Keratinocyte (primary cell): Measurements from ENCODE around the gene FAM110A.

Experiments
- EZH2 ChIP-seq: IDR thresholded peaks from one replicate; pipeline ENCODE4 v1.6.1; 2012; ENCODE audit warnings: inconsistent platforms, mild to moderate bottlenecking, low read length, moderate library complexity
- TF ChIP-seq, protein P1 (sequence below), 3 experiments: IDR thresholded peaks in 1 of 3; conservative IDR thresholded peaks in 1 of 3; optimal IDR thresholded peaks in 1 of 3; 2 replicates in 2 of 3; 3 replicates in 1 of 3; pipeline versions ENCODE3 to v1.5.1; 2011; ENCODE audit warnings: low read length in 3 of 3, mild to moderate bottlenecking in 3 of 3, moderate library complexity in 2 of 3, control low read depth in 1 of 3, inconsistent platforms in 1 of 3; ENCODE audit not compliant: insufficient read depth in 2 of 3; ENCODE audit errors: extremely low read depth in 1 of 3

DNA sequence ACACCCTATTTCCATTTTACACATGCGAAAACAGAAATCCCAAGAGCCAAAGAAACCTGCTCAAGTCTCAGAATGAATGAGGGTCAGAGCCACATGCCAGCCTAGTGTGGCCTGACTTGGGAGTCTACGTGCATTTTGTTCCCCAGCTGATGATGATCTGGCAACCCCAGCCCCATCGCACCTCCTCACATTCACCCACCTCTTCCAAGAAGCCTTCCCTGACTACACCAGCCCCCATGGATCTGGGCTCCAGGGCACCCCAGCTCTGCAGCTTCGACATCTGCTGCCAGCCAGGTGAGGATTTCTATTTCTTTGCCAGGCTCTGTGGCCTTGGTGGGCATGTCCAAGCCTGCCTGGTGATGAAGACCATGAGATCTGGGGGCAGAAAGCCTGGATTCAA lies 41.6 kb downstream of the FAM110A start:
- TF ChIP-seq, protein P1, sequence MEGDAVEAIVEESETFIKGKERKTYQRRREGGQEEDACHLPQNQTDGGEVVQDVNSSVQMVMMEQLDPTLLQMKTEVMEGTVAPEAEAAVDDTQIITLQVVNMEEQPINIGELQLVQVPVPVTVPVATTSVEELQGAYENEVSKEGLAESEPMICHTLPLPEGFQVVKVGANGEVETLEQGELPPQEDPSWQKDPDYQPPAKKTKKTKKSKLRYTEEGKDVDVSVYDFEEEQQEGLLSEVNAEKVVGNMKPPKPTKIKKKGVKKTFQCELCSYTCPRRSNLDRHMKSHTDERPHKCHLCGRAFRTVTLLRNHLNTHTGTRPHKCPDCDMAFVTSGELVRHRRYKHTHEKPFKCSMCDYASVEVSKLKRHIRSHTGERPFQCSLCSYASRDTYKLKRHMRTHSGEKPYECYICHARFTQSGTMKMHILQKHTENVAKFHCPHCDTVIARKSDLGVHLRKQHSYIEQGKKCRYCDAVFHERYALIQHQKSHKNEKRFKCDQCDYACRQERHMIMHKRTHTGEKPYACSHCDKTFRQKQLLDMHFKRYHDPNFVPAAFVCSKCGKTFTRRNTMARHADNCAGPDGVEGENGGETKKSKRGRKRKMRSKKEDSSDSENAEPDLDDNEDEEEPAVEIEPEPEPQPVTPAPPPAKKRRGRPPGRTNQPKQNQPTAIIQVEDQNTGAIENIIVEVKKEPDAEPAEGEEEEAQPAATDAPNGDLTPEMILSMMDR (optimal IDR thresholded peaks at IDR 0.05 in 1 of 3, IDR thresholded peaks at IDR 0.05 in 1 of 3, conservative IDR thresholded peaks at IDR 0.05 in 1 of 3; ENCODE audit: extremely low read depth in 1 of 3, insufficient read depth in 2 of 3, low read length in 3 of 3), result no peak
- no peak for TF ChIP-seq EZH2
